Measurements from ENCODE around the gene SEMA3F.

SEMA3F gene

GRCh38 chr3:50171540-50172301 lies 16.6 kb downstream of the SEMA3F start:
- no peak for FAIRE-seq

GRCh38 chr3:50172626-50173220 lies 17.6 kb downstream of the SEMA3F start:
- FAIRE-seq, result no peak

DNA sequence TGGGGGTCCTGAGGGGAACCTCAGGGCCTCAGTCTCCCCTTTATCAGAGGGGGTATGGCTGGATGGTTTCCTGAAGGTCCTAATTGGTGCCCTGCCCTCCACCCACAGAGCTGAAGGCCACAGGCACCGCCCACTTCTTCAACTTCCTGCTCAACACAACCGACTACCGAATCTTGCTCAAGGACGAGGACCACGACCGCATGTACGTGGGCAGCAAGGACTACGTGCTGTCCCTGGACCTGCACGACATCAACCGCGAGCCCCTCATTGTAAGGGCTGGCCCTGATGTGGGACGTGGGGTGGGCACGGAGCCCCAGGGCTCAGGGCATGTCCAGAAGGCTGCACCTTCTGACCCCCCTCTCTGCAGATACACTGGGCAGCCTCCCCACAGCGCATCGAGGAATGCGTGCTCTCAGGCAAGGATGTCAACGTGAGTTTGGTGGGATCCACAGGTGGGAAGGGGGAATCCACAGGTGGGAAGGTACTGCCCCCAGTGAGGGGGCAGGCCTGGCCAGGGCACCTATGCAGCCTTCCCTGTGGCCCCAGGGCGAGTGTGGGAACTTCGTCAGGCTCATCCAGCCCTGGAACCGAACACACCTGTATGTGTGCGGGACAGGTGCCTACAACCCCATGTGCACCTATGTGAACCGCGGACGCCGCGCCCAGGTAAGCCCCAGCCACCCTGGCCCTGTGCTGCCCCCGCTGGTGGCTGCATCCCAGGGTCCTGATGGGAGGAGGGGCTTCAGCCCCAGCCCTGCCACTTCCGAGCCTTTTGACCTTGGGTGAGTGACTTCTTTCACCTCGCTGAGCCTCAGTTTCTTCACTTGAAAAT lies 18.8 kb downstream of the SEMA3F start:
- no peak for FAIRE-seq

- FAIRE-seq, result no peak
Measured at GRCh38 chr3:50174517-50174895, 19.4 kb downstream of the SEMA3F start.

- FAIRE-seq, result no peak
Measured at GRCh38 chr3:50174947-50175524, 19.9 kb downstream of the SEMA3F start.

DNA sequence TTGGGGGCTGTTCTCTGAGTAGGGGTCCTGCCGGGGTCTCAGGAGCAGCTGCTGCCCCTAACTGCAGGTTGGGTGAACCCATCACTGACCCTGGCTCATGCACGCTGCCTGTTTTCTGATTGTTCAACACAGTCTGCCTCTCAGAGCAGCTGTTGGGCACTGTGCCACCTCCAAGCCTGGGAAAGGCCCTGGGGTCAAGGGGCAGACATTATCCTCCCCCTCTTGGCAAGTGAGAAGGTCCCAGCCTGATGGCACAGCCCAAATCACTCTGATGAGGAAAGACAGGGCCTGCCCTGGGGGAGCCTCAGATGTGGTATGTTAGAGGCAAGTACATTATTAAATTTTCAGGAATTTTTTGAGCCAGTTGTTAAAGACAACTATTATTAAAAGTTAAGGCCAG lies 22.2 kb downstream of the SEMA3F start:
- FAIRE-seq, result no peak

DNA sequence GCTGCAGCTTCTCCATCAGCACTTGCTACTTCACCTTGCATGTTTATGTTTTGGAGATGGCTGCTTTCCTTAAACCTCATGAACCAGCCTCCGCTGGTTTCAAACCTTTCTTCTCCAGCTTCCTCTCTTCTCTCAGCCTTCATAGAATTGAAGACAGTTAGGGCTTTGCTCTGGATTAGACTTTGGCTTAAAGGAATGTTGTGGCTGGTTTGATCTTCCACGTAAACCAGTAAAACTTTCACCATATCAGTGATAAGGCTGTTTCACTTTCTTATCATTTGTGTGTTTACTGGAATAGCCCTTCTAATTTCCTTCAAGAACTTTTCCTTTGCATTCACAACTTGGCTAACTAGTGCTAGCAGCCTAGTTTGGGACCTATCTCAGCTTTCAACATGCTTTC lies 24.6 kb downstream of the SEMA3F start:
- FAIRE-seq, result no peak

- FAIRE-seq, result no peak
Measured at GRCh38 chr3:50181985-50182384, 26.9 kb downstream of the SEMA3F start.

DNA sequence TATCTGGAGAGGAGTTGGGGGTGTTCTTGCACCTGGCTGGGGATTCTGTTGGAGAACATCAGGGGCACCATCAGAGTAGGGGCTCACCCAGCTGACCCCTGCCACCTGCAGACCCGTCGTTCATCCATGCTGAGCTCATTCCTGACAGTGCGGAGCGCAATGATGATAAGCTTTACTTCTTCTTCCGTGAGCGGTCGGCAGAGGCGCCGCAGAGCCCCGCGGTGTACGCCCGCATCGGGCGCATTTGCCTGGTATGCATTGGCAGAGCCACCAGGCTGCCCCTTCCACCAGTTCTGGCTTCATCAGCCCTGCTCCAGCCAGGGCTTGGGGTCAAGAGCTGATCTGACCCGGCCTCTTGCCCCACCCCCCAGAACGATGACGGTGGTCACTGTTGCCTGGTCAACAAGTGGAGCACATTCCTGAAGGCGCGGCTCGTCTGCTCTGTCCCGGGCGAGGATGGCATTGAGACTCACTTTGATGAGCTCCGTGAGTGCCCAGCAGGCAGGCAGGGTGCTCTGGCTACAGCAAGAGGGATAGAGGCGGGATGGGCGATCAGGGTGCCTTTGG lies 27.5 kb downstream of the SEMA3F start:
- no peak for FAIRE-seq

DNA sequence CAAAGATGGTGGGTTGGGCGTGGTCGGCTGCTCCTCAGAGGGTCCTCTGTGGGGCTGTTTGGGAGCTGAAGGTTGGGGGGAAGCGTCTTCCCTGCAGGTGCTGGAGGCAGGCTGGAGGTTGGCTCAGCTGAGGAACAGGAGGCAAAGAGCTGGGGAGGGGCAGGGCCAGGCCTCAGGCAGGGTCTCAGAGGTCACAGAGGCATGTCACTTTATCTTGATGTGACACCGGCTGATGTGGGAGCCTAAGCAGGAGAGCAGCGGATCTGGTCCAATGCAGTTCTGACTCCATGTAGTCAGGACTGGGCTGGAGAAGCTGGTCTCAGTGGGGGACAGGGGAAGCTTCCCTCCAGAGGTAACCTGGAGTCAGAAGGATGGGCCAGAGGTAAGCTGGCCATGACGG lies 28.6 kb downstream of the SEMA3F start:
- FAIRE-seq, result no peak

- FAIRE-seq, result no peak
Measured at GRCh38 chr3:50184242-50184978, 29.3 kb downstream of the SEMA3F start.

DNA sequence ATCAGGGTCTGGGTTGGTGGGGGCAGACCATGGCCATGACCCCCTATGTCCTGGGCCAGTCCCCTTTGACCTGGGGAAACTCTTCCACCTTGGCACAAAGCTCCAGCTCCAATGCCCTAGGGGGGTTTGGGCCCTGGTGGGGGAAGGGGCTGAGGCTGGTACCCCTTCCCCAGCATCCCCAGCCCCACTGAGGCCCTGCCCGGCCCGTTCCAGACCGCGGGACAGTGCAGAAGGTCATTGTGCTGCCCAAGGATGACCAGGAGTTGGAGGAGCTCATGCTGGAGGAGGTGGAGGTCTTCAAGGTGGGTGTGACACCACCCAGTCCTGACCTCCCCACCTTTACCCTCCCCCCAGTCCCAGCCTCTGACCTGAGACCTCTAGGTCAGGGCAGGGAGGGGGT lies 30.1 kb downstream of the SEMA3F start:
- no peak for FAIRE-seq

DNA sequence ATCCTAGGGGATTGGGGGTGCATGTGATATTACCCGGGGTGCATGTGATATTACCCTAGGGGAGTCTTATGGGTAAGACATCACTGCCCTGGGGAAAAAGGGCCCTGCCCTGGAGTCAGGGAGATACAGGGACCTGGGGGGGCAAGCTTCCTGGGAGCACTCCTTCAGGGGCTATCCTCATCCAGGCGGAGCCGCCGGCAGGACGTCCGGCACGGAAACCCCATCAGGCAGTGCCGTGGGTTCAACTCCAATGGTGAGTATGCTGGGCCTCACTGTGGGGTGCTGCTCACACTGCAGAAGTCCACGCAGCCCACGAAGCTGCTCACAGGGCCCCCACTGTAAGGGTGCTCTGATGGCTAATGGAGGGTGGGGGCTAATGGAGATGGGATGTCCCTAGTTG lies 31.0 kb downstream of the SEMA3F start:
- FAIRE-seq, result no peak

DNA sequence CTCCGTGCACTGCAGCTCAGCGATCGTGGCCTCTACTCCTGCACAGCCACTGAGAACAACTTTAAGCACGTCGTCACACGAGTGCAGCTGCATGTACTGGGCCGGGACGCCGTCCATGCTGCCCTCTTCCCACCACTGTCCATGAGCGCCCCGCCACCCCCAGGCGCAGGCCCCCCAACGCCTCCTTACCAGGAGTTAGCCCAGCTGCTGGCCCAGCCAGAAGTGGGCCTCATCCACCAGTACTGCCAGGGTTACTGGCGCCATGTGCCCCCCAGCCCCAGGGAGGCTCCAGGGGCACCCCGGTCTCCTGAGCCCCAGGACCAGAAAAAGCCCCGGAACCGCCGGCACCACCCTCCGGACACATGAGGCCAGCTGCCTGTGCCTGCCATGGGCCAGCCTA lies 32.6 kb downstream of the SEMA3F start:
- no peak for FAIRE-seq

DNA sequence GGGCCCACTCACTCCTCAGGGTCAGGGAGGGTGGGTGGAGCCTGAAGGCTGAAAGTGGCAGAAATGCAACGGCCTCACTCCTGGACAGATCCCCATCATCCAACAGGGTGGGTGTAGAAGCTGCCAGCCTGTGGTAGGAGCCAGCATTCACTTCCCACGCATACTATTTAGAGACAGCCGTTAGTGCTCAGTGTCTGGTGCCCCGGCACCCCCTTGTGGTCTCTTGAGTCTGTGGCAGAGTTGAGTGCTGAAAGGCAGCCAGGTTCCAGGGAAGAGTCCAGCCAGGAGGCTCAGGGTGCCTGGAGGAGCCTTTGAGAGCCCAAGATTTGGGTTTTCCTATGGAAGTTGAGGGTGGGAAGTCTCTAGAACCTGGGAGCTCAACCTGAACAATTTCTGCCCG lies 34.1 kb downstream of the SEMA3F start:
- FAIRE-seq, result peak; percentile 21

DNA sequence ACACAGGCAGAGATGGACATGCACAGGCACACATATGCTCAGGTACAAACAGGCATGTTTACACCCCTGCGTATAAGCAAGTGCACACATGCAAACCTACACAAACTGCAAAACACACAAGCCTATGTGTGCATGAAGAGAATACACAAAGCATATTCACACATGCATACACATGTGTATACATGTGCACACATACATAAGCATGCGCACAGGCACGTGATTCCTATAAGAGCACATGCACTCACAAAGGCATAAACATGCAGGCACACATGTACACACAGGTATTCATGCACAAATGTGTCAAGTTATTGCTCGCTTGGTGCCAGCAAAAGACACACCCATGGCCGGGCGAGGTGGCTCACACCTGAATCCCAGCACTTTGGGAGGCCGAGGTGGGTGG lies 34.9 kb downstream of the SEMA3F start:
- FAIRE-seq, result no peak

GRCh38 chr3:50190936-50191660 lies 36.0 kb downstream of the SEMA3F start, which contains the start of gene GNAT1:
TSS of gene GNAT1 (plus strand) at chr3:50191610. CDS start at chr3:50191726, 116 bp downstream.
- no peak for FAIRE-seq

DNA sequence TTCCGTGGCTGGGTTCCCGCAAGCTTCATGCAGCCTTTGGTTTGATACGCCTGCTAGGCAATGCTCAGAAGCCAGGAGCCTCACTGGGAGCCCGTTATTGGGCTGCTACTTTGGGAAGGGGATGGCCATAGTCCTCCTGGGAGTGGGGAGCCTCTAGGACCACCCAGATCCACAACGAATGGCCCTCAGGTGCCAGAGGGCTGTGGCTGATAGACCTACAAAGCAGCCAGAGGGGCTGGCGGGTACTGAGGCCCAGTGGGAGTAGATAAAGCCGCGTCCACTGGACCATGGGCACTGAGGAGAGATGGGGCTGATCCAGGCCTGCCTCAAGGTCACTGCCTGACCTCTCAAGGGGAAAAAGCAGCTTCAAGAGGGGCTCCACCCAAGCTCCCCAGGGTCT lies 37.0 kb downstream of the SEMA3F start:
- FAIRE-seq, result no peak

GRCh38 chr3:50192689-50193141 lies 37.6 kb downstream of the SEMA3F start:
- no peak for FAIRE-seq

DNA sequence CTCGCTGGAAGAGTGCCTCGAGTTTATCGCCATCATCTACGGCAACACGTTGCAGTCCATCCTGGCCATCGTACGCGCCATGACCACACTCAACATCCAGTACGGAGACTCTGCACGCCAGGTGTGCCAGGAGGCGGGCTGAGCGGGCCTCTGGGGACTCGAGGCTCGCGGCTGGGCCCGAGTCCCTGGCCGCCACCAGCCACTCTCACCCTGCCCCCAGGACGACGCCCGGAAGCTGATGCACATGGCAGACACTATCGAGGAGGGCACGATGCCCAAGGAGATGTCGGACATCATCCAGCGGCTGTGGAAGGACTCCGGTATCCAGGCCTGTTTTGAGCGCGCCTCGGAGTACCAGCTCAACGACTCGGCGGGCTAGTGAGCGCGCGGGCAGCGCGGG lies 38.2 kb downstream of the SEMA3F start:
- FAIRE-seq, result no peak

- no peak for FAIRE-seq
Measured at GRCh38 chr3:50193746-50194127, 38.6 kb downstream of the SEMA3F start.

Data from A204.1 (cell line).